HepG2 (cell line): ENCODE data around the gene ZNF717. TPM values are rescaled to one million over a fixed set of nuclear protein-coding genes. Genes with fewer than 3 reads are reported as not detected.

ENCODE experiments used
- ATAC-seq: fragments of 200-7000 bp; cut with Tn5 transposase; 3 replicates; pipeline ENCODE4 v1.9.1; 2020; ENCODE audit warnings: mild to moderate bottlenecking, moderate library complexity
- BruUV-seq: library from RNA; stranded (reverse); fragments of 400-500 nt; replicated peaks from 2 replicates; lab custom pipeline; 2021; lab: Mats Ljungman, UMichigan
- CTCF ChIA-PET: fragments of 300-600 bp; formaldehyde crosslinking; extraction: SDS; loops from one replicate; lab custom pipeline; 2021; ENCODE audit warnings: low total read pairs, inconsistent platforms, low intra/inter-chr PET ratio; lab: Yijun Ruan, JAX
- POLR2A ChIA-PET: fragments of 350-600 bp; sonication (Branson Sonifier 250); formaldehyde crosslinking; loops from one replicate; lab custom pipeline; 2020; ENCODE audit warnings: antibody characterized with exemption, inconsistent platforms; lab: Yijun Ruan, JAX
- DNase-seq: peaks from one replicate; pipeline ENCODE4 v3.0.0-alpha.2; 2015; ENCODE audit warnings: low spot score
- FAIRE-seq: peaks from 3 replicates; lab custom pipeline; 2011; peaks lifted over from hg19 to GRCh38; lab: Jason Lieb, UNC
- H2AFZ ChIP-seq: one replicate; pipeline ENCODE4 v1.6.1; 2011; ENCODE audit warnings: low read length, inconsistent platforms
- H3K27ac ChIP-seq: fragments of 300-600 bp; 3 replicates; pipeline ENCODE4 v1.8.0; 2011; ENCODE audit warnings: mixed run types, mild to moderate bottlenecking, mixed read lengths, low read length, inconsistent platforms; ENCODE audit not compliant: insufficient read depth; ENCODE audit errors: extremely low read length
- H3K27me3 ChIP-seq, 2 experiments: fragments of 200-600 bp in 1 of 2; 2 replicates in 1 of 2; 3 replicates in 1 of 2; pipeline versions ENCODE4 v1.6.0 to v1.8.0; 2011; ENCODE audit warnings: low read length in 2 of 2, mild to moderate bottlenecking in 2 of 2, moderate library complexity in 2 of 2, inconsistent platforms in 1 of 2; ENCODE audit not compliant: insufficient read depth in 2 of 2, control insufficient read depth in 1 of 2
- H3K36me3 ChIP-seq, 2 experiments: fragments of 200-600 bp in 1 of 2; replicated peaks in 1 of 2; 2 replicates in 1 of 2; 3 replicates in 1 of 2; pipeline versions ENCODE4 v1.5.1 to v1.8.0; 2011; ENCODE audit warnings: low read length in 2 of 2, inconsistent platforms in 1 of 2; ENCODE audit not compliant: insufficient read depth in 2 of 2, control insufficient read depth in 1 of 2
- H3K4me1 ChIP-seq: 2 replicates; pipeline ENCODE4 v1.5.1; 2012; ENCODE audit warnings: low read length, inconsistent platforms; ENCODE audit not compliant: insufficient read depth
- H3K4me2 ChIP-seq: 2 replicates; pipeline ENCODE4 v1.6.0; 2011; ENCODE audit warnings: low read depth, low read length, inconsistent platforms
- H3K4me3 ChIP-seq, 3 experiments: fragments of 200-600 bp in 1 of 3; sonication (generic), shearing (Covaris generic) in 1 of 3; replicated peaks in 1 of 3; 2 replicates each; pipeline ENCODE4 v1.5.1; 2011 to 2016; ENCODE audit warnings: low read length in 3 of 3, inconsistent platforms in 2 of 3, low read depth in 2 of 3, mild to moderate bottlenecking in 2 of 3, control low read depth in 1 of 3, mixed read lengths in 1 of 3; ENCODE audit not compliant: insufficient read depth in 1 of 3
- H3K79me2 ChIP-seq: one replicate; pipeline ENCODE4 v1.6.1; 2011; ENCODE audit warnings: low read length, inconsistent platforms; ENCODE audit not compliant: insufficient read depth
- H3K9ac ChIP-seq: 2 replicates; pipeline ENCODE4 v1.6.0; 2011; ENCODE audit warnings: mild to moderate bottlenecking, low read depth, low read length, inconsistent platforms; ENCODE audit not compliant: insufficient read depth
- H3K9me3 ChIP-seq: 2 replicates; pipeline ENCODE4 v1.5.1; 2012; ENCODE audit warnings: mild to moderate bottlenecking, low read length
- H4K20me1 ChIP-seq: 2 replicates; pipeline ENCODE4 v1.6.0; 2011; ENCODE audit warnings: inconsistent platforms, mild to moderate bottlenecking, low read length, moderate library complexity; ENCODE audit not compliant: insufficient read depth
- EEA1 ChIP-seq: sonication (generic); formaldehyde crosslinking; IDR thresholded peaks from 2 replicates; pipeline ENCODE4 v1.5.1; 2020; ENCODE audit warnings: mild to moderate bottlenecking, missing genetic modification reagents, borderline replicate concordance
- THAP9 ChIP-seq: sonication (generic); formaldehyde crosslinking; IDR thresholded peaks from 2 replicates; pipeline ENCODE4; 2020; ENCODE audit warnings: missing genetic modification reagents, mild to moderate bottlenecking, borderline replicate concordance
- ZBTB1 ChIP-seq: sonication (generic); formaldehyde crosslinking; IDR thresholded peaks from 2 replicates; pipeline ENCODE4 v1.4.0; 2020; ENCODE audit warnings: missing genetic modification reagents, borderline replicate concordance
- ZFP36L1 ChIP-seq: sonication (generic); formaldehyde crosslinking; IDR thresholded peaks from 2 replicates; pipeline ENCODE4 v1.8.0; 2022; ENCODE audit warnings: mild to moderate bottlenecking, missing genetic modification reagents, moderate library complexity
- ZNF652 ChIP-seq: IDR thresholded peaks from 2 replicates; pipeline ENCODE4 v1.6.1; 2016; ENCODE audit warnings: low read depth, borderline replicate concordance
- ZNF777 ChIP-seq: sonication (generic); formaldehyde crosslinking; IDR thresholded peaks from 2 replicates; pipeline ENCODE4 v1.4.0; 2020; ENCODE audit warnings: missing genetic modification reagents
- WGBS: methylation state at CpG from one replicate; pipeline ENCODE4 v1.1.6; 2017; ENCODE audit warnings: low lambda C conversion rate; 5-methylcytosine and 5-hydroxymethylcytosine counted together
- in situ Hi-C: cut with HindIII; loops from 2 replicates; pipeline ENCODE4 v1.10.0; 2017; ENCODE audit warnings: low pct_unique_long_range_greater_than_20kb; ENCODE audit not compliant: extremely low pct_ligation_motif_present
- intact Hi-C: fragments of 100-400 bp; cut with micrococcal nuclease; formaldehyde crosslinking; loops from one replicate; pipeline ENCODE4 v1.10.0; 2022; ENCODE audit not compliant: unreplicated experiment
- polyA plus RNA-seq, 8 experiments: library from polyadenylated mRNA; depleted of rRNA in 3 of 8; stranded (reverse) in 7 of 8; unstranded in 1 of 8; fragments of >200 nt; fragmentation: Illumina TruSeq in 4 of 8; extraction: Trizol in 4 of 8; gene quantifications; 2 replicates each; pipeline versions ENCODE4 v1.2.1 to v1.2.3, GENCODE V29; 2011 to 2016; ENCODE audit warnings: low read depth in 4 of 8, missing spikeins in 1 of 8, mixed read lengths in 1 of 8; ENCODE audit not compliant: insufficient read depth in 1 of 8
- total RNA-seq, 5 experiments: library from RNA; depleted of rRNA; stranded (reverse); fragments of >200 nt; fragmentation: Illumina TruSeq; extraction: Trizol; gene quantifications; 2 replicates each; pipeline ENCODE4 v1.2.3, GENCODE V29; 2016; ENCODE audit warnings: low read depth in 1 of 5
- TF ChIP-seq, protein P1 (sequence below): IDR thresholded peaks from 2 replicates; pipeline ENCODE4 v1.4.0; 2020; ENCODE audit warnings: mild to moderate bottlenecking, missing genetic modification reagents

The ZNF717 gene
- total and polyA plus RNA-seq, 2 of the 13 experiments (the other 11 are each of a cell fraction or from before 2014, with no cell fraction given): not detected

DNA sequence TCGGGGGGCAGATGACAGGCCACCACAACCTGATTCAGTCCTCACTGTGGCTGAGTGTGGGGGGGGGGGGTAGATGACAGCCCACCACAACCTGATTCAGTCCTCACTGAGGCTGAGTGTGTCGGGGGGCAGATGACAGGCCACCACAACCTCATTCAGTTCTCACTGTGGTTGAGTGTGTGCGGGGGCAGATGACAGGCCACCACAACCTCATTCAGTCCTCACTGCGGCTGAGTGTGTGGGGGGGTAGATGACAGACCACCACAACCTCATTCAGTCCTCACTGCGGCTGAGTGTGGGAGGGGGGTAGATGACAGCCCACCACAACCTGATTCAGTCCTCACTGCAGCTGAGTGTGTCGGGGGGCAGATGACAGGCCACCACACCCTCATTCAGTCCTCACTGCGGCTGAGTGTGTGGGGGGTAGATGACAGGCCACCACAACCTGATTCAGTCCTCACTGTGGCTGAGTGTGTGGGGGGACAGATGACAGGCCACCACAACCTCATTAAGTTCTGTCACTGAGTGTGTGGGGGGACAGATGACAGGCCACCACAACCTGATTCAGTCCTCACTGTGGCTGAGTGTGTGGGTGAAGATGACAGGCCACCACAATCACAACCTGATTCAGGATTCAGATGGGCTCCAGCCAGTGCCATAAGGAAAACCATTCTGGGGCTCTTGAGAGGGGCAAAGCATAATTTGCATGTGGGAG is 16.9 kb downstream of the ZNF717 start:
- H3K9me3 ChIP-seq: peaks cover 68% of the 10 kb centered on the region
- H3K36me3 ChIP-seq: no peaks in the 10 kb centered on the region
- no peaks in the 10 kb centered on the region for H3K79me2 ChIP-seq
- no peaks in the 10 kb centered on the region; a peak in 1 of 5 replicates for H3K27me3 ChIP-seq
- no peaks in the 10 kb centered on the region for H4K20me1 ChIP-seq
- H3K9ac ChIP-seq: no peak overlapping the region
- TF ChIP-seq ZNF777: no peak
- no peak for TF ChIP-seq ZNF652 (CRISPR knock-in tag)
- TF ChIP-seq THAP9 (CRISPR knock-in tag): no peak
- no peak for TF ChIP-seq EEA1 (CRISPR knock-in tag)
- TF ChIP-seq ZFP36L1 (CRISPR knock-in tag): no peak
- TF ChIP-seq ZBTB1 (CRISPR knock-in tag): no peak
- TF ChIP-seq, protein P1, sequence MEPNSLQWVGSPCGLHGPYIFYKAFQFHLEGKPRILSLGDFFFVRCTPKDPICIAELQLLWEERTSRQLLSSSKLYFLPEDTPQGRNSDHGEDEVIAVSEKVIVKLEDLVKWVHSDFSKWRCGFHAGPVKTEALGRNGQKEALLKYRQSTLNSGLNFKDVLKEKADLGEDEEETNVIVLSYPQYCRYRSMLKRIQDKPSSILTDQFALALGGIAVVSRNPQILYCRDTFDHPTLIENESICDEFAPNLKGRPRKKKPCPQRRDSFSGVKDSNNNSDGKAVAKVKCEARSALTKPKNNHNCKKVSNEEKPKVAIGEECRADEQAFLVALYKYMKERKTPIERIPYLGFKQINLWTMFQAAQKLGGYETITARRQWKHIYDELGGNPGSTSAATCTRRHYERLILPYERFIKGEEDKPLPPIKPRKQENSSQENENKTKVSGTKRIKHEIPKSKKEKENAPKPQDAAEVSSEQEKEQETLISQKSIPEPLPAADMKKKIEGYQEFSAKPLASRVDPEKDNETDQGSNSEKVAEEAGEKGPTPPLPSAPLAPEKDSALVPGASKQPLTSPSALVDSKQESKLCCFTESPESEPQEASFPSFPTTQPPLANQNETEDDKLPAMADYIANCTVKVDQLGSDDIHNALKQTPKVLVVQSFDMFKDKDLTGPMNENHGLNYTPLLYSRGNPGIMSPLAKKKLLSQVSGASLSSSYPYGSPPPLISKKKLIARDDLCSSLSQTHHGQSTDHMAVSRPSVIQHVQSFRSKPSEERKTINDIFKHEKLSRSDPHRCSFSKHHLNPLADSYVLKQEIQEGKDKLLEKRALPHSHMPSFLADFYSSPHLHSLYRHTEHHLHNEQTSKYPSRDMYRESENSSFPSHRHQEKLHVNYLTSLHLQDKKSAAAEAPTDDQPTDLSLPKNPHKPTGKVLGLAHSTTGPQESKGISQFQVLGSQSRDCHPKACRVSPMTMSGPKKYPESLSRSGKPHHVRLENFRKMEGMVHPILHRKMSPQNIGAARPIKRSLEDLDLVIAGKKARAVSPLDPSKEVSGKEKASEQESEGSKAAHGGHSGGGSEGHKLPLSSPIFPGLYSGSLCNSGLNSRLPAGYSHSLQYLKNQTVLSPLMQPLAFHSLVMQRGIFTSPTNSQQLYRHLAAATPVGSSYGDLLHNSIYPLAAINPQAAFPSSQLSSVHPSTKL: no peak
- TF ChIP-seq, all 625 proteins: peak for 0
- ChIA-PET POLR2A (no interaction called here), CTCF (no interaction called here)
- Histone ChIP-seq H3K27ac (no peak overlapping the region), H3K4me2 (no peak overlapping the region), H3K4me1 (no peaks in the 10 kb centered on the region), H2AFZ (no peak overlapping the region), H3K4me3 (no peak overlapping the region)
- 38% methylated on average over 4 of the region's 7 CpGs for WGBS
- BruUV-seq: no TSS peak
- FAIRE-seq (no peak), ATAC-seq (no peak), DNase-seq (no peak)
- in situ Hi-C loops: no loop called here
- intact Hi-C loops: no loop called here
